ENCODE results near the gene PRM3.

Gene PRM3, protein sequence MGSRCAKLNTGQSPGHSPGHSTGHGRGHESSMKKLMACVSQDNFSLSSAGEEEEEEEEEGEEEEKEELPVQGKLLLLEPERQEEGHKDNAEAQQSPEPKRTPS

DNA sequence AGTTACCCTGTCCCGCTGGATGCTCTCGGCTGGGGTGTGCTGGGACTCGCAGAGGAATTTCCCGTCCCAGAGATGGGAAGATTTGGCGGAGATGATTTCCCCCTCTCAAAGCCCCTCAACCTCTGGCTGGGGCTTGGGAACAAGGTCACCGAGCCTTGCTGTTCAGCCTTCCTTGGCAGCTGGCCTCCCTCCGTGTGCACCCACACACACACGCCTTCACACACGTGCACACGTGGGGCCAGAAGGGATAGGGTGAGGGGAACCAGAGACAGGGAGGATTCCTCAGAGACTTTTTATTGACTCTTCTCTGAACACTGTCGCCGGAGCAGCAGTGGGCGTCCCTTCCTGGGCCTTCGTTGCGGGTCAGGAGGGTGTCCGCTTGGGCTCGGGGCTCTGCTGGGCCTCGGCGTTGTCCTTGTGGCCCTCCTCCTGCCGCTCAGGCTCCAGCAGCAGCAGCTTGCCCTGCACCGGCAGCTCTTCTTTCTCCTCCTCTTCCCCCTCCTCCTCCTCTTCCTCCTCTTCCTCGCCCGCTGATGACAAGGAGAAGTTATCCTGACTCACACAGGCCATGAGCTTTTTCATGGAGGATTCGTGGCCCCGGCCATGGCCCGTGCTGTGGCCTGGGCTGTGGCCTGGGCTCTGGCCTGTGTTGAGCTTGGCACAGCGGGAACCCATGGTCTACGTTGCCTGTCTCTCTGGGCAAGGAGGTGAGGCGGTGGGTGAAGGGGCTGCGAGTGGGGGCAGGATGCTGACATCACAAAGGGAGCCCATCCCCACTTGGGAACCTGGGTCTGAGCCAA lies at the start of gene PRM3:
Gene PRM3 (minus strand): TSS at position 709 of the 800 bp plus-strand sequence. CDS start 34 bp downstream, at position 675.
- DNase-seq, result no peak

DNA sequence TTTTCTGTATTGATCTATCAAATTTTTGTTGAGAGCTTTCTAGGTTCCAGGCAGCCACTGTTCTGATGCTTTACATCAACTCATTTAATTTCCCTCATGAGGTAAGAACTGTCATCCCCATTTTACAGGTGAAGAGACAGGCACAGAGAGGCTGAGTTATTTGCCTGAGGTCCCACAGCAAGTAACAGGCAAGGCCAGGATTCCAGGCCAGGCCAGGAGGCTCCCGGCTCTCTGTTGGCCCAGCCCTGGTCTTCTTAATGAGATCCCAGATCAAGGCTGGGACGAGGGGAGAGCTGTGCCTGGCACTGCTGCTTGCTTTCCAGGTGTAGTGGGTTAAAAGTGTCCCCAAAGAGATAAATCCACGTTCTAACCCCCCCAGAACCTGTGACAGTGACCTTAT lies 49.4 kb upstream of the PRM3 start:
- no peak for DNase-seq

DNA sequence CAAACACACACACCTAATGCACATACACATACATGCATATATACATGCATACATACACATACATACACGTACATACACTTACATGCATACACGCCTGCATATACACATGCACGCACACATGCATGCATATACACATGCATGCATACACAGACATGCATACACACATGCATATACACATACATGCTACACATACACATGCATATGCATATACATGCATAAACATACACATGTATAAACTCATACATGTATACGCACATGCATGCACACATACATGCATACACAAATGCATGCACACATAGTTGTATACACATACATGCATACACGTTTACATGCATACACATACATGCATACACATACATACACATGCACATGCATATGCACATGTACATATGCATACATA lies 48.2 kb upstream of the PRM3 start:
- DNase-seq, result no peak

DNA sequence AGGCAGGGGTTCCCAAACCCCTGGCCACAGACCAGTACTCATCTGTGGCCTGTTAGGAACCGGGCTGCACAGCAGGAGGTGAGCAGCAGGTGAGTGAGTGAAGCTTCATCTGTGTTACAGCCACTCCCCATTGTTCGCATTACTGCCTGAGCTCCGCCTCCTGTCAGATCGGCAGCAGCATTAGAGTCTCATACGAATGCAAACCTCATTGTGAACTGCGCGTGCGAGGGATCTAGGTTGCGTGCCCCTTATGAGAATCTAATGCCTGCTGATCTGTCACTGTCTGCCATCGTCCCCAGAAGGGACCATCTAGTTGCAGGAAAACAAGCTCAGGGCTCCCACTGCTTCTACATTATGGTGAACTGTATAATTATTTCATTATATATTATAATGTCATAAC lies 46.7 kb upstream of the PRM3 start:
- DNase-seq, result no peak

DNA sequence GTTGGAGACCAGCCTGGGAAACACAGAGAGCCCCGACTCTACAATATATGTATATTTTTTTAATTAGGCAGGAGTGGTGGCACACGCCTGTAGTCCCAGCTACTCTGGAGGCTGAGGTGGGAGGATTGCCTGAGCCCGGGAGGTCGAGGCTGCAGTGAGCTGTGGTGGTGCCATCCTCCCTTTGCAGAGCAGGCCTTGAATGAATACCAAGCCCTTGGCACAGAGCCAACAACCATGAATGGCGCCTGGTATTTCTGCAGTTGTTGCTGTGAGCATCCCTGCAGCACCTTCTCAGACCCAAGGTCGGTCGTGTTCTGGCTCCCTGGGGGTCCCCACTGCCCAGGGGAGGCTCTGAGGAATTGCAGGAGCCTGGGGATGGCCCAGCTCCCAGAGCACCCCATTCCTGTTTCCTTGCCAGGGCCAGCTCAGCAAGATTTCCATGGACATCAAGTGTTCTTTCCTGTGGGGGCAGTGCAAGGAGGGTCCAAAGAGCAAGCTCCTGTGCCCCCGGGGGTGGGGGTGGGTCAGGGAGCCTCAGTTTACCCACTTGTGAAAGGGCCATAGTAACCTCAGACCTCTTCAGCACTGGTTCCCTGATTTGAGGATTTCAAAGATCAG lies 46.2 kb upstream of the PRM3 start:
- no peak for DNase-seq

DNA sequence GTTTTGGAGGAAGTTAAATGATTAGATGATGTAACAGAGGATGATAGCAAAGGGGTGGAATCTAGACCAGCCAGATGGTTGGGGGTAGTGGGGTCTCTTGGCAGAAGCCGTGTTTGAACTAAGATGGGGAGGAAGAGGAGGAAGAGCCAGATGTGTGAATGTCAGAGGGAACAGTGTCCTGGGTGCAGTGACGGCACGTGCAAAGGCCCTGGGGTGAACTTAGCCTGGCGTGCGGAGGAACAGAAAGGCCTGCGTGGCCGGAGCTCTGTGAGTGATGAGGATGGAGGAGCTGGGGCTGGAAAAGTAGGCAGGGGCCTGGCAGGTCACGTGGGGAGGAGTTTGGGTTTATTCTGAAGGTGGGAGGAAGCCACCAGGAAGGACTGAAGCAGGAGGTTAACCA lies 45.4 kb upstream of the PRM3 start:
- no peak for DNase-seq

DNA sequence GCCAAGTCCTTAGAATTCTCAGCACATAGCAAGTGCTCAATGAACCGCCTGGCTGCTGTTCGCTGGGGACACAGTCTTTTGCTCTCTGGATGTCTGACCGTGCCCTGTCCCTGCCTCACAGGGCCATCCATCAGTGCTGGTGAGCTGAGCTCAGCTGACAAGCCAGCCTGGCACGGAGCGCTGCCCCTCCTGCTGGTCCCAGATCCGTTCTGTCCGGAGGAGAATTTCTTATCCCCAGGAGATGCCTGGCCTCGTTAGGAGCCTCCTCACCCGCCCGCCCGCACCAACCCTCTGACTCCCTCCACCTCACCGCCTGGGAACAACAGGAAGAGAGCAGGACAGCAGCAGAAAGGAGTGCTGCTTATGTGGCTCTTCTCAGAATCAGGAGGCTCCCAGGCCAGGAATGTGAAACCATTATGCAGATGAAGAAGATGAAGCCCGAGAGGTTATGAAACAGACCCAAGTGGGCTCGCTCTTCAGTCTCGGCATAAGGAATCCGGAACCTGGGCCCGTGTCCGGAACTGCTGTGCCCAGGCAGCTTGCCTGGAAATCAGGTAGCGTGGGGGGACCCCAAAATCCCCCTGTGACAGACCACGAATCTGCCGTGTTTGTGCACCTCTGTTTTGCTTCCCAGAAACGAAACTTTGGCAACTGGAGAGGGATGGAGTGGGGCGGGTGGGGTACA lies 43.0 kb upstream of the PRM3 start:
- no peak for DNase-seq

DNA sequence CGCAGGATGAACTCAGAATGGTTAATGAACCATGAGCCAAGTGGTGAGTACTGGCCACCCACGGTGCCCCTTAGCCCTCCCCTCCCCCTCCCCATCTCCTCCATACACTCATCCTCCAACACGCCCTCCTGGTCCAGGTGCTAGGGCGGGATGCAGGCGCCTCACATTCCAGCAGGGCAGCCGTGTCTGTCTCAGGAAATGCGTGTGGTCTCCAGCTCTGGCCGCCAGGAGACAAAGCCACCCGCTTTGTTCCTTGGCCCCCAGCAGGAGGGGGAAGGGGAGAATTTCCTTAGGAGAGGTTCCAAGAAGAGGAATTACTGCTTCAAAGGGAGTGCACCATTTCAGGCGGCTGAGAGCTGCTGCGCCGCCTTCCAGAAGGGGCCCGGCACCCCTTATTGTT lies 42.1 kb upstream of the PRM3 start:
- DNase-seq, result no peak

DNA sequence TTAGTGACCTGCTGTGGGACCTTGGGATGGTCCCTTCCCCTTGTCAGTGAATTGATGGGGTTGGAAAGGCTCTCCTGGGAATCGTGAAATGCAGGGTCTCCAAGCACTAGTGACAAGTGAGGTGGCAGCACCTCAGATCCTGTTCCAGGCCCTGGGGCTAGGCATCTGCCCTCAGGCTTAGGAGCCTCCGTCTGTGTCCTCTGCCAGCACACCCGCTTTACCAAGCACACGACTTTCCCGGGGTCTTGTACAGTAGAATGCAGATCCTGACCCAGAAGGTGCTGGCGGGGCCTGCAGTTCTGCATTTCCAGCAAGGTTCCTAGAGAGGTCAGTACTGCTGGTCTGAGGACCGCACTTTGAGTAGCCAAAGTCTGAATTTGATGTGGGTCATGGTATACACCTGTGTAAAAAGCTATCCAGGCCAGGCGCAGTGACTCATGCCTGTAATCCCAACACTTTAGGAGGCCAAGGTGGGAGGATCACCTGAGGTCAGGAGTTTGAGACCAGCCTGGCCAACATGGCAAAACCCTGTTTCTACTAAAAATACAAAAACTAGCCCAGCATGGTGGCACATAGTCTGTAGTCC lies 41.0 kb upstream of the PRM3 start:
- no peak for DNase-seq

DNA sequence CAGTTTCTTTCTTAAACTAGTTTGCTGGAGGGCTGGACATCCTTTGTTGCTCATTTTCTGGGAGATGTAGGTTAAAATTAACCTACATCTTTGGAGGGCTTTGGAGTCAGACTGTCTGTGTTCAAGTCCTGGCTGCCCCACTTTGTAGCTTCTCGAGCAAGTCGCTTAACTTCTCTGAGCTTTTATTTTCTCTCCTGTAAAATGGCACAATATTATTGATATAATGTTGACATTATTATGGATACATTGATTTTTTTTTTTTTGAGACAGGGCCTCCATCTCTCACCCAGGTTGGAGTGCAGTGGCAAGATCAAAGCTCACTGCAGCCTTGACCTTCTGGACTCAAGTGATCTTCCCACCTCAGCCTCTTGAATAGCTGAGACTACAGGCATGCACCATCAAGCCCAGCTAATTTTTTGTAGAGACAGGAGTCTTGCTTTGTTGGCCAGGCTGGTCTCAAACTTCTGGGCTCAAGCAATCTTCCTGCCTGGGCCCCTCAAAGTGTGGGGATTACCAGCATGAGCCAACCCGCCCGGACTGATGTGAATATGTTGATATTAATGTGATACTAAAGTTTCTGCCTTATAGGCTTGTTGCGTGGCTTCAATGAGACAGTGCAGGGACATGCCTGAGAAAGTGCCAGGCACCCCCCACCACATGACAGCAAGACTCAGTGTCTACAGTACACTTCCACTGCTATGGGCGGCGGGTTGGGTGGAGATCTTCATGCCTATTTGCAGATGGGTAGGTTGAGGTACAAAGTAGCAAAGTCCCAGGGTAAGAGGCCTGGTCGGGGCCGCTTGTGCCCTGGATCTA lies 40.3 kb upstream of the PRM3 start:
- DNase-seq, result no peak

DNA sequence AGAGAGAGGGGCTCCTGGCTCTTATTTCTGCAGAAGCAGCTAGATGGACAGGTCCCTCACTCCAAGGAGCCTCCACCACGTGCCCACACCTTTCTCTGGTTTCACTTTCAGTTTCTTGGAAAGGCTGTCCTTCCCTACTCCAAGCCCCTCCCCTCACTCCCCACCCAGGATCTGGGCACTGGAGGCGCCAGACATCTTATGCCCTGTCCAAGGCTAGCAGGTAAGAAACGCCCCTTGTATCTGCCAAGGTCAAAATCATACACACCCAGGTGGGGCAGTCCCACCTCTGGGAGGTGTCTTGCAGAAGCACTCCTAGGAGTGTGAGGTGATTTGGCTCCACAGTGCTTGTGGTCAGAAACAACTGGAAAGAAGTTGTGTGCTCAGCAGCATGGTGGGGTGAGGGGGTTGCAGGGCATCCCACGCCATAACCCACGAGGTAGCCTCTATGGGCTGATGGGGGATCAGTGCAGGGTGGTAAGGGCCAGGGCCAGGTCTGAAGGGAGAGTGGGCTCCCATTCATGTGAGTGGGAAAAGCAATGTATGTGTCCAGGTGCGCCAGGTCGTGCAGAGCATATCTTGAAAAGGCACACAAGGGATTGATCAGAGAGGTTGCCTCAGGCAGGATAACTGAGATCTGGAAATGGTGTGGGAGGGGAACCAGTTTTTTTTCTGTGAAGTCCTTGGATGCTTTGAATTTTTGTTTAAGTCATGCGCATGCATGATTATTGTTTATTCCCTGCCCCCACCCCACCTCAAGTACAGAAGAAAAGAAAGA lies 39.5 kb upstream of the PRM3 start:
- no peak for DNase-seq

DNA sequence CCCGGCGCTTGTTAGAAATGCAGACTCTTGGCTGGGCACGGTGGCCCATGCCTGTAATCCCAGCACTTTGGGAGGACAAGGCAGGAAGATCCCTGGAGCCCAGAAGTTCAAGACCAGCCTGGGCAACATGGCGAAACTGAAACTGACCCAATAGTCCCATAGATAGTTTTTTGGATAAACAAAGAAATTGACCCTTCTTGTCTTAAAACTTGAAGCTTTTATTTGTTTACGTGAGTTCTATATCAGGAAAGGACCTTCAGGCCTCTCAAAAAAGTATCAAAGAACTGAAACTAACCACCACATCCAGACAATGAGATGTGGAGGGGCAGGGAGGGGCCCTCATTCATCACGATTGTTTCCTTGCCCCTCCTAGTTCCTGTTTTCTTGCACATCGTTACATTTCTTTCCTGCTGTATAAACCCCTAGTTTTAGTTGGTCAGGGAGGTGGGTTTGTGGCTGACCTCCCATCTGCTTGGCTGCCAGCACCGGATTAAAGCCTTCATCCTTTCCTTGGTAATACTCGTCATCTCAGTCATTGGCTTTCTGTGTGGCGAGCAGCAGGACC lies 37.6 kb upstream of the PRM3 start:
- DNase-seq, result no peak

DNA sequence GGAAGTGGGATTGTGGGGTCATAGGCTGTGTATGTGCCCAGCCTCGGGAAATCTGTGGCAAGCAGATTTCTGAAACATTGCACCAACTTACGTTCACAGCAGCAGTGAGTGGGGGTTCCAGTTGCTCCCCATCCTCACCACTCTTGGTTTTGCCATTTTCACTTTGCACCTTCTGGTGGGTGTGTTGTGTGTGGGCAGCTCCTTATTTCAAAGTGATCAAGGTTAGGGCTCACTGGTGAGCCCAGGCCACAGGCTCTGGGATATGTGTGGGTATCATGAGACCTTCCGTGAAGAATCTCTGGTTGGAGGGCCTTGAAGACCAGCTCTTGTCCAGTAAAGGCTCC lies 37.2 kb upstream of the PRM3 start:
- no peak for DNase-seq

DNA sequence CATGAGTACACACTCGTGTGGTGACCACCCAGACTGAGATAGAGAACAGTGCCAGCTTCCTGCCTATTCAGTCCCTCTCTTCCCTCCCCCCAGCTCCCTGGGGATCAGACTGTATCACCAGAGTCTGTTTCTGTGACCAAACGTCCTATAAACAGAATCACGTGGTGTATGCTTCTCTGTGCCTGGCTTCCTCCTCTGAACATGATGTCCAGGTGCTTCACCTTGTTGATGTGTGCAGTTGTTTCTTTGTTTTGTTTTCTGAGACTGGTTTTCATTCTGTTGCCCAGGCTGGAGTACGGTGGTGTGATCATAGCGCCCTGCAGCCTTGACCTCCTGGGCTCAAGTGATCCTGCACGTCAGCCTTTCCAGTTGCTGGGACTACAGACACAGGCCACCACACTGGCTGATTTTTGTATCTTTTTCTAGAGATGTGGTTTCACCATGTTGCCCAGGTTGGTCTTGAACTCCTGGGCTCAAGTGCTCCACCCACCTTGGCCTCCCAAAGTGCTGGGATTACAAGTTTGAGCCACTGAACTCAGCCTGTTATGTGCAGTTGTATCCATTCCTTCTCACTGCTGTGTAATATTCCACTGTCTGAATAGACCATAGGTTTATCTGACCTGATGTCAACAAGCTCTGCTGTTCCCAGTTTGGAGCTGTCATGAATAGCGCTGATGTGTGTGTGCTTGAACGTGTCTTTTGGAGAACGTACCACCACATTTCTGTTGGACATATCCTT lies 36.6 kb upstream of the PRM3 start:
- no peak for DNase-seq

DNA sequence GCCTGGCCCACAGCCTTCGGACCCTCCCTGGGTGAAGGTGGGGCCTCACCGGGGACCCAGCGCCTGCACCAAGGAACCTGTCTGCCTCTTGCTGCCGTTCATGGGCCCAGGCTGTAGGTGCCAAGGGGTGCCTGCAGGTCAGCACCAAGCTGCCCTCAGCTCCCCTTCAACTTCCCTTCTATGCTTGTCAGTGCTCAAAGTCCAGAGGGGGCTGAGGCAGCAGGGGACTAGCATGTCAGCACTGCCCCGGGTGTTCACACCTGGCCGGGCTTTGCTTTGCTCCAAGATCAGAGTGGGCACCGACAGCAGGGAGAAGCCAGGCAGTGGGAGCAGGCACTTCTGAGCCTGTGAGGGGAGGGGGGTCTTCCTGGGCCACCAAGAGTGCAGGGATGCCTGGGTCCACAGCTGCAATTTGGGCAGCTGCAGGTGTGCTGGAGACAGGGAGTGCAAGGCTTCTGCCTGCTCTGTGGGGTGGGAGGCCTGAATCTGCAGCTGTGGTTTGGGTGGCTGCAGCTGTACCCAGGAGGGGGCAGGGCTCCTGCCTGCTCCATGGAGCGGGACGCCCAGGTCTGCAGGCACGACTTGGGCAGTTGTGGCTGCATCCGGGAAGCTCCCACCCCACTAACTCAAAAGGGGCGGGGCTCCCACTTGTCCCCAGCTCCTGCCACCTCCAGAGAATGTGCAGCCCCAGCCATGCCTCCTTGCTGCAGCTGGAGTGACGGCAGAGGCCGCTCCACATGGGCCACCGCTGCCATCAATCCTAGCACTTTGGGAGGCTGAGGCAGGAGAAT lies 35.3 kb upstream of the PRM3 start:
- no peak for DNase-seq

DNA sequence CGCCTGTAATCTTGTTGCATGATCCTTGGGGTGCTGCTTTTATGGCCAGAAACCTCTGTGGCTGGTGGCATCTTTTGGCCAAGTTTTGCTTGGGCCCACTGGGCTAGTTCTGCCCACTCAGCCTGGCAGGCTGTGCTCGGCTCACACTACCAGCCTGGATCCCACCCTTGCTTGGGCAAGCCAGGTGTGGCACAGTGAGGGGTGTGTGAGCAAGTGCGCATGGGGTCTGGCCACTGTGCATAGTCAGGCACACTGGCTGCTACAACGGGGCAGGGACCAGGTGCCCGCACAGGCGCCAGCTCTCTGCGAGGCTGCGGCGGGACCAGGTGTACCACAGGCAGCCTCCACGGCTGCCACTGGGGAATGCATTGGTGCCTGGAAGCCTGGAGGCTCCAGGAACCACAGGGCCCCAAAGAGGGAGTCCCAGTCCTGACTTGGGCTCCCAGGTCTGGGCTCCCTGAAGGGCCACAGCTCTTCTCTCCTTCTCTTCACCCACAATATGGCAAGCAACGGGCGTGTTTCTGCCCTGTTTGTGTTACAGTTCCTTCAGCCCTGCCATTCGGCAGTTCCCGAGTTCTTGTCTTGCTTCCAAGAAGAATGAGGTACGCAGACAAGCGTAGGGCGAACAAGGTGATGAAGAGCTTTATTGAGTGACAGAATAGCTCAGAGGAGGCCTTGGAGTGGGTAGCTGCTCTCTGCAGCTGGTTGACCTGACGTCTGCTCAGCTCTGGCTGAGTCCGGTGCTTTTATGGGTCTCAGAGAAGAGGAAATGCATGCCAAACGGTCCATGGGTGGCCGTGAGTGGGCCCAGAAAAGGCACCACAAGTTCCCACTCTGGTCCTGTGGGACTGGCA lies 34.4 kb upstream of the PRM3 start:
- no peak for DNase-seq

DNA sequence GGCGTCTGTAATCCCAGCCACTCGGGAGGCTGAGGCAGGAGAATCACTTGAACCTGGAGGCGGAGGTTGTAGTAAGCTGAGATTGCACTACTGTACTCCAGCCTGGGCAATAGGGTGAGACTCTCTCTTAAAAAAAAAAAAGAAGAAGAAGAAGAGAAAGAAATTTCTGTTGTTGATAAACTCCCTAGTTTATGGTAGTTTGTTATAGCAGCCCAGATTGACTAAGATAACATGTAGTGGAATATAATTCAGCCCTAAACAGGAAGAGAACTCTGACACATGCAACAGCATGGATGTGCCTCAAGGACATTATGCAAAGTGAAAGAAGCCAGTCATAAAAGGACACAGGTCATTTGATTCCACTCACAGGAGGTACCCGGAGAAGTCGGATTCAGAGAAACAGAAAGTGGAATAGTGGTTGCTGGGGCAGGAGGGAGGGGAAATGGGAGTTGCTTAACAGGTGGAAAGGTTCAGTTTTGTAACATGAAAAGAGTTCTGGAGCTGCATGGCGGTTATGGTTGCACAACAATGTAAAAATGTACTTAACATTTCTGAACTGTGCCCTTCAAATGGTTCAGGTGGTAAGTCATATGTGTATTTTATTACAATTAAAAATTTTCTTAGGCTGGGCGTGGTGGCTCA lies 33.7 kb upstream of the PRM3 start:
- DNase-seq, result no peak

DNA sequence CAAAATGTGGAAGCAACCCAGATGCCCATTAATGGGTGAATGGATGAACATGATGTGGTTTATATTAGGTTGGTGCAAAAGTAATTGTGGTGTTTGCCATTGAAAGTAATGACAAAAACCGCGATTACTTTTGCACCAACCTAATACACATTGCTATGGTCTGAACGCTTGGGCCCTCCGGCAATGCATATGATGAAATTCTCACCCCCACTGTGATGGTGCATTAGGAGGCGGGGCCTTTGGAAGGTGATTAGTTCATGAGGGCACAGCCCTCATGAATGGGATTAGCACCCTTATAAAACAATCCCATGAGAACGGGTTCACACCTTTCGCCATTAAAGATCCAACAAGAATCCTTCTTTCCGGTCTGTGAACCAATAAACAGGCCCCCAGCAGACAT lies 33.0 kb upstream of the PRM3 start:
- DNase-seq, result no peak
